Measurements from ENCODE around the gene LGR6. TPM values are rescaled to one million over a fixed set of nuclear protein-coding genes. Genes with fewer than 3 reads are reported as not detected.
A peak's percentile ranks its signal among the peaks of the same experiment; 100 is the strongest.

LGR6 gene
- total and polyA plus RNA-seq, 10 of the 15 experiments (the other 5 are each of a cell fraction or from before 2014, with no cell fraction given), result not detected

GRCh38 chr1:202162418-202163280 lies 30.9 kb upstream of the LGR6 start:
- no peak for FAIRE-seq
- RAD21 ChIA-PET (ENCODE audit: unreplicated experiment), result interaction anchor here (0.6 to 1.8 kb wide), 7 partner anchors 8 to 842 kb away, joined by 3 to 8 read pairs (median 5); partner anchors contain the start of gene ARL8A
- H2AFZ ChIP-seq (ENCODE audit: control insufficient read depth, low read depth, low read length), result no peak overlapping the region
- H3K9ac ChIP-seq (ENCODE audit: control insufficient read depth, insufficient read depth, low read length), result no peak overlapping the region
- peak overlapping the region; percentile 100 for H3K4me2 ChIP-seq (ENCODE audit: control insufficient read depth, insufficient read depth)
- SMC1A ChIA-PET (ENCODE audit: uncharacterized antibody, unreplicated experiment), result interaction anchor here (0.8 to 2.0 kb wide), 7 partner anchors 8 to 180 kb away, joined by 3 to 5 read pairs (median 4); partner anchors contain the start of gene UBE2T
- CTCF ChIA-PET, result interaction anchor here (0.7 to 9.2 kb wide), 10 partner anchors 7 to 681 kb away, joined by 3 to 171 read pairs (median 6); partner anchors contain the start of gene ELF3
- H3K36me3 ChIP-seq (ENCODE audit: control insufficient read depth in 2 of 2, insufficient read depth in 2 of 2, low read length in 1 of 2), result peaks cover under 1% of the 10 kb centered on the region in 2 experiments; a peak in 2 of 4 replicates
- intact Hi-C loops (cut with micrococcal nuclease; ENCODE audit: unreplicated experiment), result no loop called here
- POLR2A ChIA-PET, result interaction anchor here (0.5 to 1.6 kb wide), 5 partner anchors 8 to 179 kb away, joined by 3 to 5 read pairs (median 4); no protein-coding TSS in a partner anchor
- DNase-seq (ENCODE audit: low read depth, low spot score), result no peak
- H3K79me2 ChIP-seq (ENCODE audit: control insufficient read depth, insufficient read depth, low read length), result peaks cover 35% of the 10 kb centered on the region
- H3K27ac ChIP-seq (ENCODE audit: control insufficient read depth, insufficient read depth), result peak overlapping the region; percentile 97
- H3K4me3 ChIP-seq, result no peak overlapping the region
- in situ Hi-C loops (cut with MboI), result no loop called here
- no peaks in the 10 kb centered on the region for H3K27me3 ChIP-seq (replicated peaks in 1 of 2; ENCODE audit: control insufficient read depth in 2 of 2, insufficient read depth in 2 of 2, low read length in 1 of 2)
- peaks cover 66% of the 10 kb centered on the region for H3K4me1 ChIP-seq (ENCODE audit: control insufficient read depth, insufficient read depth, low read length)
- no TSS peak for BruUV-seq (replicated peaks)
- H3K9me3 ChIP-seq (replicated peaks; ENCODE audit: control insufficient read depth, insufficient read depth, low read length), result no peaks in the 10 kb centered on the region
- ATAC-seq, result peak; percentile 4; the same call in 2 of the 3 replicates
- no peaks in the 10 kb centered on the region for H4K20me1 ChIP-seq (ENCODE audit: control insufficient read depth, insufficient read depth)
- 32% methylated on average over 15 of the region's 15 CpGs for WGBS (ENCODE audit: insufficient coverage, insufficient replicate concordance, low lambda C conversion rate, missing lambda C conversion rate)
- TF ChIP-seq NBN (IDR thresholded peaks at IDR 0.05), result no peak
- TF ChIP-seq NR2C1 (IDR thresholded peaks at IDR 0.05), result no peak
- TF ChIP-seq ZBTB11 (CRISPR knock-in tag; IDR thresholded peaks at IDR 0.05), result no peak
- TF ChIP-seq EZH2 (IDR thresholded peaks at IDR 0.05; ENCODE audit: borderline replicate concordance, control insufficient read depth, low read depth, low read length), result no peak
- TF ChIP-seq SIX5 (IDR thresholded peaks at IDR 0.05; ENCODE audit: low read depth, low read length, severe bottlenecking), result no peak
- no peak for TF ChIP-seq MYB (IDR thresholded peaks at IDR 0.05; ENCODE audit: borderline replicate concordance, low read depth, low read length)
- no peak; the same call in 1 of the 2 replicates for TF ChIP-seq EED (IDR thresholded peaks at IDR 0.05; ENCODE audit: low read depth)
- TF ChIP-seq CBX3 (IDR thresholded peaks at IDR 0.05; ENCODE audit: borderline replicate concordance, low read depth), result no peak
- no peak for TF ChIP-seq HSF1 (IDR thresholded peaks at IDR 0.05; ENCODE audit: low read depth, low read length)
- no peak for TF ChIP-seq NFYA (IDR thresholded peaks at IDR 0.05; ENCODE audit: borderline replicate concordance, low read depth, low read length)
- TF ChIP-seq FOXK2 (IDR thresholded peaks at IDR 0.05), result no peak
- TF ChIP-seq TBL1XR1 (IDR thresholded peaks at IDR 0.05; ENCODE audit: low read depth, low read length), result no peak
- TF ChIP-seq, protein P1, sequence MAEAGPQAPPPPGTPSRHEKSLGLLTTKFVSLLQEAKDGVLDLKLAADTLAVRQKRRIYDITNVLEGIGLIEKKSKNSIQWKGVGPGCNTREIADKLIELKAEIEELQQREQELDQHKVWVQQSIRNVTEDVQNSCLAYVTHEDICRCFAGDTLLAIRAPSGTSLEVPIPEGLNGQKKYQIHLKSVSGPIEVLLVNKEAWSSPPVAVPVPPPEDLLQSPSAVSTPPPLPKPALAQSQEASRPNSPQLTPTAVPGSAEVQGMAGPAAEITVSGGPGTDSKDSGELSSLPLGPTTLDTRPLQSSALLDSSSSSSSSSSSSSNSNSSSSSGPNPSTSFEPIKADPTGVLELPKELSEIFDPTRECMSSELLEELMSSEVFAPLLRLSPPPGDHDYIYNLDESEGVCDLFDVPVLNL (IDR thresholded peaks at IDR 0.05; ENCODE audit: low read depth, low read length), result no peak
- TF ChIP-seq MEF2A (IDR thresholded peaks at IDR 0.05; ENCODE audit: insufficient read depth, low read depth, low read length), result no peak
